Nephron (organoid): Measurements from ENCODE around the gene LRRC43.
A peak's percentile ranks its signal among the peaks of the same experiment; 100 is the strongest.

Experiments
- H3K27ac Mint-ChIP-seq, 3 experiments: 2 replicates each; pipeline ENCODE4 v1.8.0; 2020; ENCODE audit warnings: mixed read lengths in 3 of 3, mild to moderate bottlenecking in 2 of 3, moderate library complexity in 1 of 3
- H3K27me3 Mint-ChIP-seq: 2 replicates; pipeline ENCODE4 v1.8.0; 2021; ENCODE audit warnings: low read depth, mild to moderate bottlenecking, moderate library complexity, mixed read lengths
- H3K36me3 Mint-ChIP-seq: 2 replicates; pipeline ENCODE4 v1.8.0; 2020; ENCODE audit warnings: low read depth, mixed read lengths
- H3K4me1 Mint-ChIP-seq: 2 replicates; pipeline ENCODE4 v1.8.0; 2020; ENCODE audit warnings: mixed read lengths
- H3K4me3 Mint-ChIP-seq, 3 experiments: 2 replicates each; pipeline ENCODE4 v1.8.0; 2020; ENCODE audit warnings: mild to moderate bottlenecking in 3 of 3, mixed read lengths in 3 of 3, moderate library complexity in 2 of 3
- H3K9me3 Mint-ChIP-seq: 2 replicates; pipeline ENCODE4 v1.8.0; 2020; ENCODE audit warnings: mixed read lengths
- TF ChIP-seq, protein P1 (sequence below), 3 experiments: fragments of 200-600 bp; sonication (generic); IDR thresholded peaks; one replicate each; pipeline ENCODE4 v1.5.0; 2021; ENCODE audit warnings: antibody characterized with exemption in 3 of 3; ENCODE audit not compliant: unreplicated experiment in 3 of 3

The LRRC43 gene

GRCh38 chr12:122148657-122149056 lies 34.3 kb upstream of the LRRC43 start:
- no peaks in the 10 kb centered on the region for H3K4me1 Mint-ChIP-seq
- H3K9me3 Mint-ChIP-seq = no peaks in the 10 kb centered on the region
- H3K27me3 Mint-ChIP-seq = no peaks in the 10 kb centered on the region
- TF ChIP-seq, protein P1, sequence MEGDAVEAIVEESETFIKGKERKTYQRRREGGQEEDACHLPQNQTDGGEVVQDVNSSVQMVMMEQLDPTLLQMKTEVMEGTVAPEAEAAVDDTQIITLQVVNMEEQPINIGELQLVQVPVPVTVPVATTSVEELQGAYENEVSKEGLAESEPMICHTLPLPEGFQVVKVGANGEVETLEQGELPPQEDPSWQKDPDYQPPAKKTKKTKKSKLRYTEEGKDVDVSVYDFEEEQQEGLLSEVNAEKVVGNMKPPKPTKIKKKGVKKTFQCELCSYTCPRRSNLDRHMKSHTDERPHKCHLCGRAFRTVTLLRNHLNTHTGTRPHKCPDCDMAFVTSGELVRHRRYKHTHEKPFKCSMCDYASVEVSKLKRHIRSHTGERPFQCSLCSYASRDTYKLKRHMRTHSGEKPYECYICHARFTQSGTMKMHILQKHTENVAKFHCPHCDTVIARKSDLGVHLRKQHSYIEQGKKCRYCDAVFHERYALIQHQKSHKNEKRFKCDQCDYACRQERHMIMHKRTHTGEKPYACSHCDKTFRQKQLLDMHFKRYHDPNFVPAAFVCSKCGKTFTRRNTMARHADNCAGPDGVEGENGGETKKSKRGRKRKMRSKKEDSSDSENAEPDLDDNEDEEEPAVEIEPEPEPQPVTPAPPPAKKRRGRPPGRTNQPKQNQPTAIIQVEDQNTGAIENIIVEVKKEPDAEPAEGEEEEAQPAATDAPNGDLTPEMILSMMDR (IDR thresholded peaks at IDR 0.05; ENCODE audit: unreplicated experiment in 3 of 3) = no peak
- H3K27ac Mint-ChIP-seq = peak overlapping the region in 1 of 3 experiments; percentile 26
- peaks cover 9% of the 10 kb centered on the region for H3K36me3 Mint-ChIP-seq
- no peak overlapping the region for H3K4me3 Mint-ChIP-seq

GRCh38 chr12:122150127-122150681 lies 32.7 kb upstream of the LRRC43 start:
- Mint-ChIP-seq H3K36me3 (peaks cover 2% of the 10 kb centered on the region), H3K4me1 (no peaks in the 10 kb centered on the region), H3K27me3 (no peaks in the 10 kb centered on the region), H3K4me3 (no peak overlapping the region), H3K9me3 (no peaks in the 10 kb centered on the region), H3K27ac (no peak overlapping the region)
- TF ChIP-seq, protein P1 (IDR thresholded peaks at IDR 0.05; ENCODE audit: unreplicated experiment in 3 of 3) = no peak

DNA sequence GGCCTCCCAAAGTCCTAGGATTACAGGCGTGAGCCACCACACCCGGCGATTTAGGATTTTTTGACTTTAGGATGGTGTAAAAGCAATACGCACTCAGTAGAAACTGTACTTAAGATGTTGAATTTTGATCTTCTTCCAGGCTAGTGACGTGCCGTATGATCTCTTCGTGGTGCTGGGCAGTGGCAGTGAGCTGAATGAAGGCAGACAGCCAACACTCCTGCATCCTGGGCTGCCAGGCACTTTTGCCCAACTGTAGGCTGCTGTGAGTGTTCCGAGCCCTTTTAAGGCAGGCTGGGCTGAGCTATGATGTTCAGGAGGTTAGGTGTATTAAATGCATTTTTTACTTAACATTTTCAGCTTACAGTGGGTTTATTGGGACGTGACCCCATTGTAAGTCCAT lies 30.2 kb upstream of the LRRC43 start:
- H3K9me3 Mint-ChIP-seq = no peaks in the 10 kb centered on the region
- H3K4me1 Mint-ChIP-seq = no peaks in the 10 kb centered on the region
- no peak overlapping the region for H3K27ac Mint-ChIP-seq
- TF ChIP-seq, protein P1 (IDR thresholded peaks at IDR 0.05; ENCODE audit: unreplicated experiment in 3 of 3) = no peak
- H3K4me3 Mint-ChIP-seq = no peak overlapping the region
- H3K27me3 Mint-ChIP-seq = no peaks in the 10 kb centered on the region
- H3K36me3 Mint-ChIP-seq = no peaks in the 10 kb centered on the region

DNA sequence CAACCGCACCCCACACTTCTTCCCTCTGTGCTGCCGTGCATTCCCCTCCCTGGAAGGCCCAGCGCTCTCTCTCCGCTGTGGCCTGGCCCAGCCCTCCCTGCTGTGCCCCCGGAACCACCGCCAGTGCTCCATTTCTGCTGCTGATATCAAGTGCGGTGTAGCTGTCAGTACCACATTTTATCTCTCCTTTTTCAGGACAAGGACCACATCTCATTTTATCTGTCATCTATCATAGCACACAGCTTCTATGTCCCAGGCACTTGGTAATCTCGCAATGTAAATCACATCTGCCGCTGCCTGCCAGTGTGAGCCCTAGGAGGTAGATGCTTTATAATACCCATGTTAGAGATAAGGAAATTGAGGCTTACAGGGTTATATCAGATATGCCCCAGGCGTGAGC lies 27.2 kb upstream of the LRRC43 start:
- TF ChIP-seq, protein P1 (IDR thresholded peaks at IDR 0.05; ENCODE audit: unreplicated experiment in 3 of 3) = no peak
- Mint-ChIP-seq H3K9me3 (no peaks in the 10 kb centered on the region), H3K4me1 (no peaks in the 10 kb centered on the region), H3K4me3 (no peak overlapping the region), H3K27me3 (no peaks in the 10 kb centered on the region), H3K27ac (no peak overlapping the region), H3K36me3 (no peaks in the 10 kb centered on the region)

DNA sequence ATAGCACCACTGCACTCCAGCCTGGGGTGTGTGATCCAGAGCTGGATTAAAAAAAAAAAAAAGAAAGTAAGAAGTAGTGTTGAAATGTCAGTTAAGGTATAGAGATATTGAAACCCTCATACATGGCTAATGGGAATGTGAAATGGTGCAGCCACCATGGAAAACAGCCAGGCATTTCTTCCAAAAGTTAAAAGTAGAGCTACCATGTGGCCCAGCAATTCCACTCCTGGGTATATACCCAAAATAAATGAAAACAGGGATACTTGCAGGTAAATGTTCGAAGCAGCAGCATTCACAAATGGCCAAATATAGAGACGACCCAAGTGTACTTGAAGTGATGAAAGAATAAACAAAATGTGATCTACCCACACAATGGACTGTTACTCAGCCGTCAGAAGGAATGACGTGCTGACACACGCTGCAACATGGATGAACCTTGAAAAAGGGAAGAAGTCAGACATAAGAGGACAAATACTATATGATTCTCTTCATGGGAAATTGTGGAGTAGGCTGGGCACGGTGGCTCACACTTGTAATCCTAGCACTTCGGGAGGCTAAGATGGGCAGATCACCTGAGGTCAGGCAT lies 24.1 kb upstream of the LRRC43 start:
- H3K36me3 Mint-ChIP-seq = no peaks in the 10 kb centered on the region
- H3K4me1 Mint-ChIP-seq = no peaks in the 10 kb centered on the region
- no peaks in the 10 kb centered on the region for H3K9me3 Mint-ChIP-seq
- H3K4me3 Mint-ChIP-seq = no peak overlapping the region
- TF ChIP-seq, protein P1 (IDR thresholded peaks at IDR 0.05; ENCODE audit: unreplicated experiment in 3 of 3) = no peak
- H3K27me3 Mint-ChIP-seq = no peaks in the 10 kb centered on the region
- H3K27ac Mint-ChIP-seq = no peak overlapping the region

DNA sequence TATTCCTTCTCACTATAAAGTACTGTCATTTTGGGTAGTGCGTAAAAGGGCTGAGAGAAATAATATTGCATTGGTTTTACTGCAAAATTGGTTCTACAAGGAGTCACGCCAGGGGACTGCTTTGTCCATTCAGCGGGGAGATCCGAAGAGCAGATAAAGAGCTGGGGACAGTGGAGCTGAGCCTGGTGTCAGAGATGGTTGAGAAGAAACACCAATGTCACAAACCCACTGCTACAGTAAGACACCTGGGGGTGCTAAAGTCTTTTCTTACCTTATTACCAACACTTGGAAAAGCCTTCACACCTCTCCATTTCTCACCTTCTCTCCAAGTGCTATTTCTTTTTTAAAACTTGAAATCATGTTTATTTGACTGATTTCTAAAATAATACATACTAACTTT lies 23.0 kb upstream of the LRRC43 start:
- no peaks in the 10 kb centered on the region for H3K27me3 Mint-ChIP-seq
- no peaks in the 10 kb centered on the region for H3K4me1 Mint-ChIP-seq
- TF ChIP-seq, protein P1 (IDR thresholded peaks at IDR 0.05; ENCODE audit: unreplicated experiment in 3 of 3) = no peak
- H3K27ac Mint-ChIP-seq = no peak overlapping the region
- H3K4me3 Mint-ChIP-seq = no peak overlapping the region
- no peaks in the 10 kb centered on the region for H3K9me3 Mint-ChIP-seq
- H3K36me3 Mint-ChIP-seq = no peaks in the 10 kb centered on the region
